ENCODE data around the gene STX7. TPM values are rescaled to one million over a fixed set of nuclear protein-coding genes. Genes with fewer than 3 reads are reported as not detected.

STX7 gene
- total and polyA plus RNA-seq, 12 donors = 4.5 to 61.7 (median 37.6) TPM

- WGBS, 4 donors = 72 to 82% (median 75%) methylated on average over 3 of the region's 3 CpGs
- no peak for TF ChIP-seq CTCF (IDR thresholded peaks at IDR 0.05)
- no peak for TF ChIP-seq POLR2A (IDR thresholded peaks at IDR 0.05)
- no peaks in the 10 kb centered on the region for H3K4me1 ChIP-seq (replicated peaks in 1 of 2)
- H3K9me3 ChIP-seq (replicated peaks in 1 of 3) = no peaks in the 10 kb centered on the region
- intact Hi-C loops (cut with DNase I) = no loop called here
- no peak overlapping the region for H3K27ac ChIP-seq
- H3K27me3 ChIP-seq = no peaks in the 10 kb centered on the region
- no peak overlapping the region for H3K4me3 ChIP-seq
- no peaks in the 10 kb centered on the region for H3K36me3 ChIP-seq (replicated peaks in 1 of 2)
- DNase-seq = no peak
Observed at GRCh38 chr6:132410830-132411229, 102.1 kb downstream of the STX7 start.

- intact Hi-C loops (cut with DNase I) = no loop called here
- Histone ChIP-seq H3K27ac (no peak overlapping the region), H3K9me3 (replicated peaks in 1 of 3) (no peaks in the 10 kb centered on the region), H3K4me3 (no peak overlapping the region), H3K4me1 (replicated peaks in 1 of 2) (peaks cover 0 to 4% of the 10 kb centered on the region in 2 donors), H3K36me3 (replicated peaks in 1 of 2) (no peaks in the 10 kb centered on the region), H3K27me3 (no peaks in the 10 kb centered on the region)
- 52 to 62% (median 53%) methylated on average over 2 of the region's 2 CpGs for WGBS, 4 donors
- no peak for DNase-seq
- no peak for TF ChIP-seq CTCF (IDR thresholded peaks at IDR 0.05)
- no peak for TF ChIP-seq POLR2A (IDR thresholded peaks at IDR 0.05)
Observed at GRCh38 chr6:132405143-132405915, 107.6 kb downstream of the STX7 start.

- WGBS, 4 donors = 50 to 65% (median 53%) methylated on average over 3 of the region's 3 CpGs
- peaks cover 0 to 4% of the 10 kb centered on the region in 2 donors for H3K4me1 ChIP-seq (replicated peaks in 1 of 2)
- no peak for TF ChIP-seq POLR2A (IDR thresholded peaks at IDR 0.05)
- TF ChIP-seq CTCF (IDR thresholded peaks at IDR 0.05) = no peak
- no peaks in the 10 kb centered on the region for H3K36me3 ChIP-seq (replicated peaks in 1 of 2)
- intact Hi-C loops (cut with DNase I) = no loop called here
- DNase-seq = no peak
- H3K9me3 ChIP-seq (replicated peaks in 1 of 3) = no peaks in the 10 kb centered on the region
- no peaks in the 10 kb centered on the region for H3K27me3 ChIP-seq
- no peak overlapping the region for H3K4me3 ChIP-seq
- H3K27ac ChIP-seq = no peak overlapping the region
Observed at GRCh38 chr6:132404736-132405135, 108.2 kb downstream of the STX7 start.

GRCh38 chr6:132404330-132404729 lies 108.6 kb downstream of the STX7 start:
- no peaks in the 10 kb centered on the region for H3K9me3 ChIP-seq (replicated peaks in 1 of 3)
- H3K36me3 ChIP-seq (replicated peaks in 1 of 2) = no peaks in the 10 kb centered on the region
- no peak overlapping the region for H3K27ac ChIP-seq
- H3K27me3 ChIP-seq = no peaks in the 10 kb centered on the region
- TF ChIP-seq CTCF (IDR thresholded peaks at IDR 0.05) (no peak), POLR2A (IDR thresholded peaks at IDR 0.05) (no peak)
- no peak for DNase-seq
- no peak overlapping the region for H3K4me3 ChIP-seq
- intact Hi-C loops (cut with DNase I) = no loop called here
- WGBS, 4 donors = 70 to 78% (median 73%) methylated on average over 2 of the region's 2 CpGs
- H3K4me1 ChIP-seq (replicated peaks in 1 of 2) = peaks cover 0 to 4% of the 10 kb centered on the region in 2 donors
